Measurements from ENCODE around the gene MAP1S.
"Not testable (repeated sequence)": the region's sequence is repeated elsewhere in the genome, so short reads cannot be mapped to it uniquely, and the experiment has no call there.

The MAP1S gene

DNA sequence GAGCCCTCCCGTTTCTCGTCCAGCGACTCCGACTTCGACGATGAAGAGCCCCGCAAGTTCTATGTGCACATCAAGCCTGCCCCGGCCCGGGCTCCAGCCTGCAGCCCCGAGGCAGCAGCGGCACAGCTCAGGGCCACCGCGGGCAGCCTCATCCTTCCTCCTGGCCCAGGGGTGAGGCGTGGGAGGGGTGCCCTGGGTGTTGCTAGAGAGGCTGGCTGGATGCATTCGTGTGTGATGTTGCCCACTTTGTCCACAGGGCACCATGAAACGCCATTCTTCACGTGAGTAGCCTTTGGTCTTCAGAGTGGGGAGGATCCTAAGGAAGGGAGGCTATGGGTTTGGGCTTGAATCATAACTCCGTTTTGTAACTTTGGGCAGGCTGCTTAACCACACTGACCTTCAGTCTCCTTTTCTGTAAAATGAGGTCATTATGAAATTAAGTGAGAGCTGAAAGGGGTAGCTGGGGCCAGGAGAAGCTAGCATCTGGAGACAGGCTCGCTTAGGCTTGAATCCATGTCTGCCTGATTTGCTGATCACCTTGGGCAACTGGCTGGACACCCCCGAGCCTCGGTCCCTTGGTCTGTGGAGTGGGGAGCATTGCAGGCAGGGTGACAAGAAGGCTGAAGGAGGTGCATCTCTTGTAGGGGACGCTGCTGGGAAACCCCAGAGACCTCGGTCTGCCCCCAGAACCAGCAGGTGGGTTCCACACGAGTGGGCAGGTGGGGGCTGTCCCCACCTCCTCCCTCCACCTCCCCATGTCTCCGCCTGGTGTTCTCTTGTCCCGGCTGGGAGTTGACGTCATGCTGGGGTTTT, 56.9 kb downstream of the MAP1S start:
- TF ChIP-seq, protein P1, sequence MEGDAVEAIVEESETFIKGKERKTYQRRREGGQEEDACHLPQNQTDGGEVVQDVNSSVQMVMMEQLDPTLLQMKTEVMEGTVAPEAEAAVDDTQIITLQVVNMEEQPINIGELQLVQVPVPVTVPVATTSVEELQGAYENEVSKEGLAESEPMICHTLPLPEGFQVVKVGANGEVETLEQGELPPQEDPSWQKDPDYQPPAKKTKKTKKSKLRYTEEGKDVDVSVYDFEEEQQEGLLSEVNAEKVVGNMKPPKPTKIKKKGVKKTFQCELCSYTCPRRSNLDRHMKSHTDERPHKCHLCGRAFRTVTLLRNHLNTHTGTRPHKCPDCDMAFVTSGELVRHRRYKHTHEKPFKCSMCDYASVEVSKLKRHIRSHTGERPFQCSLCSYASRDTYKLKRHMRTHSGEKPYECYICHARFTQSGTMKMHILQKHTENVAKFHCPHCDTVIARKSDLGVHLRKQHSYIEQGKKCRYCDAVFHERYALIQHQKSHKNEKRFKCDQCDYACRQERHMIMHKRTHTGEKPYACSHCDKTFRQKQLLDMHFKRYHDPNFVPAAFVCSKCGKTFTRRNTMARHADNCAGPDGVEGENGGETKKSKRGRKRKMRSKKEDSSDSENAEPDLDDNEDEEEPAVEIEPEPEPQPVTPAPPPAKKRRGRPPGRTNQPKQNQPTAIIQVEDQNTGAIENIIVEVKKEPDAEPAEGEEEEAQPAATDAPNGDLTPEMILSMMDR (IDR thresholded peaks at IDR 0.05), result no peak
- Histone ChIP-seq H3K4me1 (peaks cover 4% of the 10 kb centered on the region), H3K9ac (no peak overlapping the region), H3K27me3 (ENCODE audit: control insufficient read depth, insufficient read depth, low read length) (no peaks in the 10 kb centered on the region), H3K79me2 (no peaks in the 10 kb centered on the region), H2AFZ (no peak overlapping the region), H3K27ac (no peak overlapping the region), H3K4me2 (ENCODE audit: low read length) (no peak overlapping the region), H3K9me3 (ENCODE audit: control insufficient read depth, low read length) (no peaks in the 10 kb centered on the region), H3K36me3 (ENCODE audit: control insufficient read depth, insufficient read depth, low read length) (no peaks in the 10 kb centered on the region), H3K4me3 (ENCODE audit: low read depth, low read length) (no peak overlapping the region)

DNA sequence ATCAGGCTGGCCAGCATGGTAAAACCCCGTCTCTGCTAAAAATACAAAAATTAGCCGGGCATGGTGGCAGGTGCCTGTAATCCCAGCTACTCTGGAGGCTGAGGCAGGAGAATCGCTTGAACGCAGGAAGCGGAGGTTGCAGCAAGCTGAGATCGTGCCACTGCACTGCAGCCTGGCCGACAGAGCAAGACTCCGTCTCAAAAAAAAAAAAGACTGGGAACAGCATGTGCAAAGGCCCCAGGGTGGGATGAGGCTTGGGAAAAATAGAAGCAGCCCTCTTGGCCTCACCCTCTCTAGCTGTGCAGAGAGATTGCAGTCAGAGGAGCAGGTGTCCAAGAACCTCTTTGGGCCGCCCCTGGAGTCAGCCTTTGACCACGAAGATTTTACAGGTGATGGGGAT, 58.6 kb downstream of the MAP1S start:
- H3K9ac ChIP-seq; H3K4me2 ChIP-seq (ENCODE audit: low read length); H3K79me2 ChIP-seq; H3K4me1 ChIP-seq; H3K27ac ChIP-seq; H3K27me3 ChIP-seq (ENCODE audit: control insufficient read depth, insufficient read depth, low read length); H3K36me3 ChIP-seq (ENCODE audit: control insufficient read depth, insufficient read depth, low read length); H3K9me3 ChIP-seq (ENCODE audit: control insufficient read depth, low read length); H3K4me3 ChIP-seq (ENCODE audit: low read depth, low read length); H2AFZ ChIP-seq: not testable (repeated sequence)

DNA sequence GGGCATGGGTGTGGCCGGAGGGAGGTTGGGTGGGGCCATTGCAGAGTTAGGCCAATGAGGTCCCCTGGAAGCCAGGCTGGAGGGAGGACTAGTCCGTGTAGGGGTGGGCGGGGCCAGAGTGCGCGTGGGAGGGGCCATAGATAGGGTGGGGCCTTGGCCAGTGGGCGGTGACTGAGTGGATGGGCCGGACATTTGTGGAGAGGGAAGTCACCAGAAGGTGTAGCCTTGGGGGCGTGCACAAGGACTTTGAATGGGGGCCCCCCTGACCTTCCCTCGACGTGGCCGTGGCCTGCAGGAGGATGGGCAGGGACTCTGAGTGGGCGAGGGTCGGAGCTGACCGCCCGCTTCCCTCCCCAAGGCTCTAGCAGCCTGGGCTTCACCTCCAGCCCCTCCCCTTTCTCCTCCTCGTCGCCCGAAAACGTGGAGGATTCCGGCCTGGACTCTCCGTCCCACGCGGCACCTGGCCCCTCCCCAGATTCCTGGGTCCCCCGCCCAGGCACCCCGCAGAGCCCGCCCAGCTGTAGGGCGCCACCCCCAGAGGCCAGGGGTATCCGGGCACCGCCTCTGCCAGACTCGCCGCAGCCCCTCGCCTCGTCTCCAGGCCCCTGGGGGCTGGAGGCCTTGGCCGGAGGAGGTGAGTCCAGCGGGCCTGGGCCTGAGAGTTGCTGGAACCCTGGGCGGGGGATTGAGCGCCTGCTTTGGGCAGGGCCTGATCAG, 59.1 kb downstream of the MAP1S start:
- no peak overlapping the region for H3K27ac ChIP-seq
- H3K9me3 ChIP-seq (ENCODE audit: control insufficient read depth, low read length), result no peaks in the 10 kb centered on the region
- H3K4me3 ChIP-seq (ENCODE audit: low read depth, low read length), result no peak overlapping the region
- no peaks in the 10 kb centered on the region for H3K79me2 ChIP-seq
- H3K27me3 ChIP-seq (ENCODE audit: control insufficient read depth, insufficient read depth, low read length), result no peaks in the 10 kb centered on the region
- H2AFZ ChIP-seq, result peak overlapping the region; percentile 42
- no peak overlapping the region for H3K9ac ChIP-seq
- H3K4me1 ChIP-seq, result peaks cover 4% of the 10 kb centered on the region
- peak overlapping the region; percentile 50 for H3K4me2 ChIP-seq (ENCODE audit: low read length)
- H3K36me3 ChIP-seq (ENCODE audit: control insufficient read depth, insufficient read depth, low read length), result no peaks in the 10 kb centered on the region
- TF ChIP-seq, protein P1 (IDR thresholded peaks at IDR 0.05), result no peak

DNA sequence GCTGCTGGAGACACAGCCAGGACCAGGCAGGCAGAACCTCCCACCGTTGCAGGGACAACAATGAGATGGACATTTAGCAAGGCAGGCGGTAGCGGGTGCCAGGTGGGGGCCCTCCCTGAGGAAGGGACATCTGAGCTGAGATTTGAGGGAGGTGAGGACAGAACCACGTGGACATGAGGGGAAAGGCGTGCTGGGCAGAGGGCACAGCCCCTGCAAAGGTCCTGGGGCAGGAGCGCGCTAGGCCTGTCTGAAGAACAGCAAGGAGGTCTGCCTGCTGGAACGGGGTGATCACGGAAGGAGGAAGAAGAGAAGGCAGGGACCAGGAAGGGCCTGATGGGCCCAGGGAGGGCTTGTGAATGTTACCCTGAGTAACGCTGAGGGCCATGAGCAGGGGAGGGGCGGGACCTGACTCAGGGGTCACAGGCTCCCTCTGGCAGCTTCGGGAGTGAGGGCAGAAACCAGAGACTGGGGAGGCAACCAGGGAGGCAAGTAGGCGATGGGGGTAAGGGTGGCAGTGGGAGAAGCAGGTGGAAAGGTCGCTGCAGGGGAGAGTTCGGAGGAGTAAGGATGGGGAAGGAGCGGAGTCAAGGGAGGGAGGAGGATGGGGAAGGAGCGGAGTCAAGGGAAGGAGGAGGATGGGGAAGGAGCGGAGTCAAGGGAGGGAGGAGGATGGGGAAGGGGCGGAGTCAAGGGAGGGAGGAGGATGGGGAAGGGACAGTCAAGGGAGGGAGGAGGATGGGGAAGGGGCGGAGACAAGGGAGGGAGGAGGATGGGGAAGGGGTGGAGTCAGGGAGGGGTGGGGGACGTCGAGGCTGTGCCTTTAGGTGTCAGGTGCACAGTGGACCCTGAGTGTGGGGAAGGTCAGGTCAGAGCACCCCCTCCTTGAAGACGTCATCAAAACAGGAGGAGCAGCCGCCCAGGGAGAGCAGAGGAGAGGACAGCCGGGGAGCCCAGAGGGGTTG, 60.0 kb downstream of the MAP1S start:
- Histone ChIP-seq H3K4me2 (ENCODE audit: low read length) (peak overlapping the region; percentile 50), H3K79me2 (no peaks in the 10 kb centered on the region), H2AFZ (peak overlapping the region; percentile 42), H3K27ac (no peak overlapping the region), H3K27me3 (ENCODE audit: control insufficient read depth, insufficient read depth, low read length) (no peaks in the 10 kb centered on the region), H3K4me3 (ENCODE audit: low read depth, low read length) (no peak overlapping the region), H3K36me3 (ENCODE audit: control insufficient read depth, insufficient read depth, low read length) (no peaks in the 10 kb centered on the region), H3K4me1 (peaks cover 4% of the 10 kb centered on the region), H3K9me3 (ENCODE audit: control insufficient read depth, low read length) (no peaks in the 10 kb centered on the region), H3K9ac (no peak overlapping the region)
- TF ChIP-seq, protein P1 (IDR thresholded peaks at IDR 0.05), result no peak

DNA sequence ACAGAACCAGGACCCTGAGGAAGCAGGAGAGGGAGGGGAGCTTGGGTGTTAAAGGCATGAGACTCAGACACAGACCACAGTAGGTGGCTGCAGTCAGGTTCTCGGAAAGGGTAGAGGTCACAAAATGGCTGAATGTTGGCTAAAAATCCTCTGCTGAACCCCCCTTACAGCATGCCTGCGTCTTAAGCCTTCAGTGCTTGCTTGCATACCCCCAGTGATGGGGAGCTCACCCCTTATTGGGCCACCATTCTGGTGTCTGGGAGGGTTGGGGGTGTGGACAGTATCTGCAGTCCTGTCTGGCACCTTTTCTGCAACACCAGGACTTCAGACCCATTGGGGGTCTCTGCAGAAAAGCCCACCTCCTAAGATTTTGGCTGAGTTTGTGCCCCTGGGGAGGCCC, 61.5 kb downstream of the MAP1S start:
- no peak overlapping the region for H3K4me3 ChIP-seq (ENCODE audit: low read depth, low read length)
- no peak overlapping the region for H3K4me2 ChIP-seq (ENCODE audit: low read length)
- no peaks in the 10 kb centered on the region for H3K9me3 ChIP-seq (ENCODE audit: control insufficient read depth, low read length)
- H3K27me3 ChIP-seq (ENCODE audit: control insufficient read depth, insufficient read depth, low read length), result no peaks in the 10 kb centered on the region
- H3K4me1 ChIP-seq, result peaks cover 4% of the 10 kb centered on the region
- H3K36me3 ChIP-seq (ENCODE audit: control insufficient read depth, insufficient read depth, low read length), result no peaks in the 10 kb centered on the region
- H3K27ac ChIP-seq, result no peak overlapping the region
- H3K79me2 ChIP-seq, result no peaks in the 10 kb centered on the region
- H3K9ac ChIP-seq, result no peak overlapping the region
- TF ChIP-seq, protein P1 (IDR thresholded peaks at IDR 0.05), result no peak
- H2AFZ ChIP-seq, result no peak overlapping the region

DNA sequence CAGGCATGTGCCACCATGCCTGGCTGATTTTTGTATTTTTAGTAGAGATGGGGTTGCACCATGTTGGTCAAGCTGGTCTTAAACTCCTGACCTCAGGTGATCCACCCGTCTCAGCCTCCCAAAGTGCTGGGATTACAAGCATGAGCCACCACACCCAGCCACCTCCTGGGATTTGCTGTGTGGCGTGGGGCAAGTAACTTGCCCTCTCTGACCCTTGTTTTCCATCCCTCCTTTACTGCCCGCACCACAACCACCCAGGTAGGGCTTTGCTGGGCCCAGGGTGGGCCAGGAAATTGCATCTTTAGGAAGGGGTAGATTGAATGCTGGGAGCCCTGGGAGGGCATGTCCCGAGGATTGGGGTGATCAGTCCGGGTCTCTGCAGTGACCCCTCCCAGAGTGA, 64.4 kb downstream of the MAP1S start:
- not testable (repeated sequence) for H3K4me1 ChIP-seq; H3K36me3 ChIP-seq (ENCODE audit: control insufficient read depth, insufficient read depth, low read length); H3K27me3 ChIP-seq (ENCODE audit: control insufficient read depth, insufficient read depth, low read length); H3K27ac ChIP-seq; H3K9ac ChIP-seq; H3K4me3 ChIP-seq (ENCODE audit: low read depth, low read length); H3K79me2 ChIP-seq; H3K4me2 ChIP-seq (ENCODE audit: low read length); H3K9me3 ChIP-seq (ENCODE audit: control insufficient read depth, low read length)
- H2AFZ ChIP-seq, result peak overlapping the region; percentile 74

All from parathyroid adenoma (tissue), 2 donors.